Measurements from ENCODE around the gene KCTD16.

GRCh38 chr5:144421411-144421810 is 250.7 kb downstream of the KCTD16 start:
- TF ChIP-seq CTCF (conservative IDR thresholded peaks at IDR 0.05; ENCODE audit: low read length) = no peak
- TF ChIP-seq EZH2phosphoT487 (IDR thresholded peaks at IDR 0.05; ENCODE audit: borderline replicate concordance) = no peak

Measured in Loucy (cell line).